Superior temporal gyrus (tissue), 1 donor: ENCODE data around the gene OLA1.
A peak's percentile ranks its signal among the peaks of the same experiment; 100 is the strongest.

Source experiments
- DNase-seq: peaks from one replicate; pipeline ENCODE4 v3.0.0-alpha.2; 2016; ENCODE audit errors: extremely low spot score

OLA1 gene

GRCh38 chr2:174180165-174180724 lies 68.1 kb downstream of the OLA1 start:
- DNase-seq: no peak

GRCh38 chr2:174177316-174177890 lies 70.9 kb downstream of the OLA1 start:
- no peak for DNase-seq

GRCh38 chr2:174176898-174177297 lies 71.4 kb downstream of the OLA1 start:
- DNase-seq: no peak

- DNase-seq: no peak
Measured at GRCh38 chr2:174174741-174175140, 73.6 kb downstream of the OLA1 start.

- DNase-seq: no peak
Measured at GRCh38 chr2:174172802-174173355, 75.5 kb downstream of the OLA1 start.

GRCh38 chr2:174171686-174172445 lies 76.5 kb downstream of the OLA1 start:
- DNase-seq: no peak

GRCh38 chr2:174169372-174169771 lies 79.0 kb downstream of the OLA1 start:
- DNase-seq: no peak

- no peak for DNase-seq
Measured at GRCh38 chr2:174166261-174166660, 82.1 kb downstream of the OLA1 start.

- no peak for DNase-seq
Measured at GRCh38 chr2:174161490-174161889, 86.8 kb downstream of the OLA1 start.

- peak; percentile 51 for DNase-seq
Measured at GRCh38 chr2:174158003-174158402, 90.3 kb downstream of the OLA1 start.

- no peak for DNase-seq
Measured at GRCh38 chr2:174157053-174157452, 91.3 kb downstream of the OLA1 start.

- no peak for DNase-seq
Measured at GRCh38 chr2:174153757-174154680, 94.3 kb downstream of the OLA1 start.

GRCh38 chr2:174149530-174149929 lies 98.8 kb downstream of the OLA1 start:
- DNase-seq: no peak

- DNase-seq: no peak
Measured at GRCh38 chr2:174148833-174149232, 99.5 kb downstream of the OLA1 start.

- no peak for DNase-seq
Measured at GRCh38 chr2:174145827-174146226, 102.5 kb downstream of the OLA1 start.

- no peak for DNase-seq
Measured at GRCh38 chr2:174142290-174142689, 106.0 kb downstream of the OLA1 start.

- no peak for DNase-seq
Measured at GRCh38 chr2:174138161-174138560, 110.2 kb downstream of the OLA1 start.

GRCh38 chr2:174135981-174136380 lies 112.4 kb downstream of the OLA1 start:
- no peak for DNase-seq

- no peak for DNase-seq
Measured at GRCh38 chr2:174125090-174125489, 123.2 kb downstream of the OLA1 start.

- no peak for DNase-seq
Measured at GRCh38 chr2:174124181-174124580, 124.2 kb downstream of the OLA1 start.

GRCh38 chr2:174122185-174122584 lies 126.1 kb downstream of the OLA1 start:
- DNase-seq: no peak

GRCh38 chr2:174121612-174122011 lies 126.7 kb downstream of the OLA1 start:
- DNase-seq: no peak
